Measurements from ENCODE around the gene CDIPT.

Gene CDIPT

GRCh38 chr16:29858974-29859373, 4.1 kb downstream of the CDIPT start:
- no peak for TF ChIP-seq CTCF (IDR thresholded peaks at IDR 0.05; ENCODE audit: insufficient read depth, low read depth, low read length, missing control alignments)
- no peak overlapping the region for H3K4me3 ChIP-seq (ENCODE audit: low read length)
- no peak for DNase-seq (ENCODE audit: low read depth)

DNA sequence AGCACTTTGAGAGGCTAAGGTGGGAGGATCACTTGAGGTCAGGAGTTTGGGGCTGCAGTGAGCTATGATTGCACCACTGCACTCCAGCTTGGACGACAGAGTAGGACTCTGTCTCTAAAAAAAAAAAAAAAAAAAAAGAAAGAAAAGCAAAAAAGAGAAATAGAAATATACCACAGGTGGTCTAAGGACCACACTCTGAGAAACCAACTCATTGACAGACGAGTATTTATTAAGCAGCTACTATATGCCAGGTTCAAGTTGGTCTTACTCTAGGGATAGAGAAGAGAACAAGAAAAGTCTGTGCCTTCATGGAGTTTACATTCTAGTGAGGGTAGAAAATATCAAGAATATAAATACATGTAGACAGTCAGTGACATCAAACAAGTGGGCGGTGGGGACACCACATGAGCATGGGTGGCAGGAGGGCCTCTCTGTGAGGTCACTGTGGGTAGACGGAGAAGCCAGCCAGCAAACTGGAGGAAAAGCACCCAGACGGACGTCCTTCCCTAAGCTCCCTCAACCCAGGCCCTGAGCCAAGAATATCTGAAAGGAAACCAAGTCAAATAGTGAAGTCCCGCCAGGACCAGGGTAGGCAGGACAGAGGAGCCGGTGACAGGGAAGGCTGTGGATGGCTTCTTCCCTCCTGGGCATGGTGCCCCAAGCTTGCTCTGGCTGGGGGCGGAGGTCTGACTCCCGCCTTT, 4.7 kb downstream of the CDIPT start:
- no peak overlapping the region for H3K4me3 ChIP-seq (ENCODE audit: low read length)
- no peak for DNase-seq (ENCODE audit: low read depth)
- no peak for TF ChIP-seq CTCF (IDR thresholded peaks at IDR 0.05; ENCODE audit: insufficient read depth, low read depth, low read length, missing control alignments)

- DNase-seq (ENCODE audit: low read depth) = no peak
- TF ChIP-seq CTCF (IDR thresholded peaks at IDR 0.05; ENCODE audit: insufficient read depth, low read depth, low read length, missing control alignments) = no peak
- no peak overlapping the region for H3K4me3 ChIP-seq (ENCODE audit: low read length)
Measured at GRCh38 chr16:29857133-29857760, 5.8 kb downstream of the CDIPT start.

DNA sequence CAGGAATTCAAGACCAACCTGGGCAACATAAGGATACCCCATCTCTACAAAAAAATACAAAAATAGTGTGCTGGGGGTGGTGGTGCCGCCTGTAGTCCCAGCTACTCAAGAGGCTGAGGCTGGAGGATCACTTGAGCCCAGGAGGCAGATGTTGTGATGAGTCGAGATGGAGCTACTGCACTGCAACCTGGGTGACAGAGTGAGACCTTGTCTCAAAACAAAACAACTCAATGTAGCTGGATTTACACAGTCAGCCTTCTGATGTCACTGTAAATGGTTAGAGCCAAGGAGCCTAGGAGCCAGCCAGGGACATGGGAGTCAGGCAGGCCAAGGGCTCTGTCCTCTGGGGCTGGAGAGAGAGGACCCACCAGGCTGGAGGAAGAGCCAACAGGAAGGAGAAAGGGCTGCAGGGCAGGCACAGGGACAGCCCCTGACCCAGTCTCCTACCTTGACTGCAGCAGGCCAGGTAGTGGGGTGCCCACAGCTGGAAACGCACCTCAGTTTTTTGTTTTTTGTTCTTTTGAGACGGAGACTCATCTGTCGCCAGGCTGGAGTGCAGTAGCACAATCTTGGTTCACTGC, 8.4 kb downstream of the CDIPT start:
- DNase-seq (ENCODE audit: low read depth) = no peak
- TF ChIP-seq CTCF (IDR thresholded peaks at IDR 0.05; ENCODE audit: insufficient read depth, low read depth, low read length, missing control alignments) = no peak
- no peak overlapping the region for H3K4me3 ChIP-seq (ENCODE audit: low read length)

GRCh38 chr16:29852654-29853053, 10.4 kb downstream of the CDIPT start:
- no peak for DNase-seq (ENCODE audit: low read depth)
- H3K4me3 ChIP-seq (ENCODE audit: low read length) = no peak overlapping the region
- TF ChIP-seq CTCF (IDR thresholded peaks at IDR 0.05; ENCODE audit: insufficient read depth, low read depth, low read length, missing control alignments) = no peak

DNA sequence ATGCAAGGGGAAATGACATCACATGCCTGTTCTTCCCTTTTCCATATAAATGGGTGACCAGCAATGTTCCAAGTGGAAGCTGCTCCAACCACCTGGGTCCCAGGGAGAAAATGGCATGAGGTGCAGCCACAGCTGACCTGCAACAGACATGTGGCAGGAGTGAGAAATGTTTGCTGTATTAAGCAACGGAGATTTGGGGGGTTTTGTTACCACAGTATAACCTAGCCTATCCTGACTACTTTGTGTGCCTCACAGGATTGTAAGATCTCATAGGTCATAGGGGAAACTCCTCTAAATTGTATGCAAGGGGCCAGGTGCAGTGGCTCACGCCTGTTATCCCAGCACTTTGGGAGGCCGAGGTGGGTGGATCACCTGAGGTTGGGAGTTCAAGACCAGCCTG, 12.0 kb downstream of the CDIPT start:
- no peak for DNase-seq (ENCODE audit: low read depth)
- no peak overlapping the region for H3K4me3 ChIP-seq (ENCODE audit: low read length)
- TF ChIP-seq CTCF (IDR thresholded peaks at IDR 0.05; ENCODE audit: insufficient read depth, low read depth, low read length, missing control alignments) = no peak

Measured in epithelial cell of esophagus (primary cell).